ENCODE results near the gene TMEM203. TPM values are rescaled to one million over a fixed set of nuclear protein-coding genes. Genes with fewer than 3 reads are reported as not detected.
A peak's percentile ranks its signal among the peaks of the same experiment; 100 is the strongest.

Gene TMEM203
- total and polyA plus RNA-seq, 2 of the 13 experiments (the other 11 are each of a cell fraction or from before 2014, with no cell fraction given), result 23.4 to 36.7 TPM

DNA sequence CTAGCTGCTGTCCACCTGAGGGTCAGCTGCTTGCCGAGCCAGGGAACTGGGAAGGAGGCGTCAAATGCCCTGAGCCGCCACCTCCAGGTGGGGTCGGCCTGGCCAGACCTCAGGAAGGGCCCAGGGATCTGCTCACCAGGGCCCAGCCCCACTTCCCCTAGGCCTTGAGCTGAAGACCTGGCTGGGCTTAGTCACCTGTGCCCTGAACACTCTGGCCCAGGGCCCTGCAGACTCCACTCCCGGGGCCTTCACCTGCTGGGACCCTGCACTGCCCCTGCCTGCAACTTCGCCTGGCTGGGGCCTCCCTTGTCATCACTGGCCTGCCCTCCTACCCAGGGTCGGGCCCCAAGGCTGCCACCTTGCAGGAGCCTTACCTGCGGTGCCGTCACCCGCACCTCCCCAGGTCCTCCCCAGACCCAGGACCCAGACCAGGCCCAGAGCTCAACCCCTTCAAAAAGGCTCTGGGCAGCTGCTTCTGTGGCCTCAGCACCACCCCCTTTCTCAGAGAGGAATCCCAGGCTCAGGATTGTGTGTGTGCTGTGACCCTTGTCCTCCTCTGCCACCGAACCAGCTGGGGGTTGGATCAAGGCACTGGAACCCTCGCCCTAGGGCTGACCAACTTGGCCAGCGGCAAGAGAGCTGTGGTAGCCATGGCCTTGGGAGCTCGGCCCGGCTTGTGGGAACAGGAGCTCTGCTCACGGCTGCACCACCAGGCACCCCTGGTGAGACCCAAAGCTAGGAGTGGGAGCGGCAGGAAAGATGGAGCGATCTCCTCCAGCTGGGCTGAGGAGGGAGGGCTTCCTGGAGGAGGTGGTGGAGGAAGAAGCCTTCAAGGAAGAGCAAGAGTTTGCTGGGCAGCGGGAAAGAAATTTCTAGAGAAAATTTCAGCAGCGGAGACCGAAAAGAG, 48.5 kb upstream of the TMEM203 start:
- WGBS (ENCODE audit: low lambda C conversion rate), result 2% methylated on average over 11 of the region's 21 CpGs
- no peak for DNase-seq (ENCODE audit: low spot score)
- no peaks in the 10 kb centered on the region for H4K20me1 ChIP-seq (ENCODE audit: insufficient read depth, low read length)
- H3K79me2 ChIP-seq (ENCODE audit: insufficient read depth, low read length), result peaks cover 18% of the 10 kb centered on the region
- H3K9me3 ChIP-seq (ENCODE audit: low read length), result no peaks in the 10 kb centered on the region
- H3K4me2 ChIP-seq (ENCODE audit: low read depth, low read length), result peak overlapping the region; percentile 79
- intact Hi-C loops (cut with micrococcal nuclease; ENCODE audit: unreplicated experiment), result no loop called here
- H3K27ac ChIP-seq (ENCODE audit: extremely low read length, insufficient read depth, low read length), result peak overlapping the region; percentile 80
- H2AFZ ChIP-seq (ENCODE audit: low read length), result no peak overlapping the region
- ChIA-PET POLR2A (interaction anchor here (0.8 to 14.2 kb wide), 18 partner anchors 11 to 198 kb away, joined by 3 to 317 read pairs (median 4); partner anchors contain the start of genes ANAPC2, ENTPD8, EXD3 and NOXA1), CTCF (ENCODE audit: low intra/inter-chr PET ratio, low total read pairs) (no interaction called here)
- peak overlapping the region; percentile 86 for H3K9ac ChIP-seq (ENCODE audit: insufficient read depth, low read depth, low read length)
- FAIRE-seq, result no peak
- ATAC-seq, result peak; percentile 46
- H3K36me3 ChIP-seq (replicated peaks in 1 of 2; ENCODE audit: control insufficient read depth in 1 of 2, insufficient read depth in 2 of 2, low read length in 2 of 2), result peaks cover 9 to 13% of the 10 kb centered on the region in 2 experiments; a peak in 4 of 5 replicates
- peak overlapping the region; percentile 90 to 91 (median 91) for H3K4me3 ChIP-seq (replicated peaks in 1 of 3; ENCODE audit: insufficient read depth in 1 of 3, low read depth in 2 of 3, low read length in 3 of 3)
- no TSS peak for BruUV-seq (replicated peaks)
- no peaks in the 10 kb centered on the region; a peak in 1 of 5 replicates for H3K27me3 ChIP-seq (ENCODE audit: control insufficient read depth in 1 of 2, insufficient read depth in 2 of 2, low read length in 2 of 2)
- peaks cover 66% of the 10 kb centered on the region for H3K4me1 ChIP-seq (ENCODE audit: insufficient read depth, low read length)
- in situ Hi-C loops (cut with HindIII; ENCODE audit: extremely low pct_ligation_motif_present, low pct_unique_long_range_greater_than_20kb), result no loop called here
- TF ChIP-seq ZFY (CRISPR knock-in tag; IDR thresholded peaks at IDR 0.05), result peak; percentile 56; the same call in 1 of the 2 replicates
- no peak for TF ChIP-seq HNF4G (IDR thresholded peaks at IDR 0.05; ENCODE audit: borderline replicate concordance, low read depth, low read length)
- TF ChIP-seq HNF4G (CRISPR knock-in tag; IDR thresholded peaks at IDR 0.05; ENCODE audit: borderline replicate concordance, low read depth), result no peak
- no peak for TF ChIP-seq ATAD3A (CRISPR knock-in tag; IDR thresholded peaks at IDR 0.05)
- TF ChIP-seq KLF6 (CRISPR knock-in tag; IDR thresholded peaks at IDR 0.05), result no peak
- TF ChIP-seq ZNF674 (CRISPR knock-in tag; IDR thresholded peaks at IDR 0.05; ENCODE audit: low read depth), result no peak
- TF ChIP-seq ZNF598 (CRISPR knock-in tag; IDR thresholded peaks at IDR 0.05; ENCODE audit: borderline replicate concordance), result no peak
- TF ChIP-seq ZC3H13 (CRISPR knock-in tag; IDR thresholded peaks at IDR 0.05), result peak; percentile 54; the same call in 1 of the 2 replicates
- TF ChIP-seq, protein P1, sequence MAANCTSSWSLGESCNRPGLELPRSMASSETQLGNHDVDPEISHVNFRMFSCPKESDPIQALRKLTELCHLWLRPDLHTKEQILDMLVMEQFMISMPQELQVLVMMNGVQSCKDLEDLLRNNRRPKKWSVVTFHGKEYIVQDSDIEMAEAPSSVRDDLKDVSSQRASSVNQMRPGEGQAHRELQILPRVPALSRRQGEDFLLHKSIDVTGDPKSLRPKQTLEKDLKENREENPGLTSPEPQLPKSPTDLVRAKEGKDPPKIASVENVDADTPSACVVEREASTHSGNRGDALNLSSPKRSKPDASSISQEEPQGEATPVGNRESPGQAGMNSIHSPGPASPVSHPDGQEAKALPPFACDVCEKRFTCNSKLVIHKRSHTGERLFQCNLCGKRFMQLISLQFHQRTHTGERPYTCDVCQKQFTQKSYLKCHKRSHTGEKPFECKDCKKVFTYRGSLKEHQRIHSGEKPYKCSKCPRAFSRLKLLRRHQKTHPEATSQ (CRISPR knock-in tag; IDR thresholded peaks at IDR 0.05; ENCODE audit: borderline replicate concordance), result no peak
- peak; percentile 14; the same call in 1 of the 2 replicates for TF ChIP-seq HDAC2 (CRISPR knock-in tag; IDR thresholded peaks at IDR 0.05)
- 0 out of 2 replicates have a peak, but pooled peaks have one; percentile 15 for TF ChIP-seq GATAD2A (CRISPR knock-in tag; IDR thresholded peaks at IDR 0.05)
- TF ChIP-seq, protein P2, sequence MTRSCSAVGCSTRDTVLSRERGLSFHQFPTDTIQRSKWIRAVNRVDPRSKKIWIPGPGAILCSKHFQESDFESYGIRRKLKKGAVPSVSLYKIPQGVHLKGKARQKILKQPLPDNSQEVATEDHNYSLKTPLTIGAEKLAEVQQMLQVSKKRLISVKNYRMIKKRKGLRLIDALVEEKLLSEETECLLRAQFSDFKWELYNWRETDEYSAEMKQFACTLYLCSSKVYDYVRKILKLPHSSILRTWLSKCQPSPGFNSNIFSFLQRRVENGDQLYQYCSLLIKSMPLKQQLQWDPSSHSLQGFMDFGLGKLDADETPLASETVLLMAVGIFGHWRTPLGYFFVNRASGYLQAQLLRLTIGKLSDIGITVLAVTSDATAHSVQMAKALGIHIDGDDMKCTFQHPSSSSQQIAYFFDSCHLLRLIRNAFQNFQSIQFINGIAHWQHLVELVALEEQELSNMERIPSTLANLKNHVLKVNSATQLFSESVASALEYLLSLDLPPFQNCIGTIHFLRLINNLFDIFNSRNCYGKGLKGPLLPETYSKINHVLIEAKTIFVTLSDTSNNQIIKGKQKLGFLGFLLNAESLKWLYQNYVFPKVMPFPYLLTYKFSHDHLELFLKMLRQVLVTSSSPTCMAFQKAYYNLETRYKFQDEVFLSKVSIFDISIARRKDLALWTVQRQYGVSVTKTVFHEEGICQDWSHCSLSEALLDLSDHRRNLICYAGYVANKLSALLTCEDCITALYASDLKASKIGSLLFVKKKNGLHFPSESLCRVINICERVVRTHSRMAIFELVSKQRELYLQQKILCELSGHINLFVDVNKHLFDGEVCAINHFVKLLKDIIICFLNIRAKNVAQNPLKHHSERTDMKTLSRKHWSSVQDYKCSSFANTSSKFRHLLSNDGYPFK (CRISPR knock-in tag; IDR thresholded peaks at IDR 0.05; ENCODE audit: borderline replicate concordance), result no peak
- peak; percentile 48; the same call in 1 of the 2 replicates for TF ChIP-seq PPARG (CRISPR knock-in tag; conservative IDR thresholded peaks at IDR 0.05)
- peak; percentile 14 for TF ChIP-seq CBX1 (IDR thresholded peaks at IDR 0.05; ENCODE audit: low read depth)
- TF ChIP-seq ZNF10 (CRISPR knock-in tag; IDR thresholded peaks at IDR 0.05; ENCODE audit: borderline replicate concordance, low read depth), result no peak
- peak; percentile 47; the same call in 1 of the 2 replicates for TF ChIP-seq ZNF350 (CRISPR knock-in tag; IDR thresholded peaks at IDR 0.05; ENCODE audit: borderline replicate concordance, low read depth)
- TF ChIP-seq FOXK2 (IDR thresholded peaks at IDR 0.05), result no peak
- no peak for TF ChIP-seq JDP2 (CRISPR knock-in tag; IDR thresholded peaks at IDR 0.05; ENCODE audit: borderline replicate concordance)
- TF ChIP-seq, protein P3, sequence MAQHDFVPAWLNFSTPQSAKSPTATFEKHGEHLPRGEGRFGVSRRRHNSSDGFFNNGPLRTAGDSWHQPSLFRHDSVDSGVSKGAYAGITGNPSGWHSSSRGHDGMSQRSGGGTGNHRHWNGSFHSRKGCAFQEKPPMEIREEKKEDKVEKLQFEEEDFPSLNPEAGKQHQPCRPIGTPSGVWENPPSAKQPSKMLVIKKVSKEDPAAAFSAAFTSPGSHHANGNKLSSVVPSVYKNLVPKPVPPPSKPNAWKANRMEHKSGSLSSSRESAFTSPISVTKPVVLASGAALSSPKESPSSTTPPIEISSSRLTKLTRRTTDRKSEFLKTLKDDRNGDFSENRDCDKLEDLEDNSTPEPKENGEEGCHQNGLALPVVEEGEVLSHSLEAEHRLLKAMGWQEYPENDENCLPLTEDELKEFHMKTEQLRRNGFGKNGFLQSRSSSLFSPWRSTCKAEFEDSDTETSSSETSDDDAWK (CRISPR knock-in tag; IDR thresholded peaks at IDR 0.05), result no peak
